HL-60 (cell line): ENCODE measurements around the gene STYK1.
"Not testable (repeated sequence)": the region's sequence is repeated elsewhere in the genome, so short reads cannot be mapped to it uniquely, and the experiment has no call there.

Experiments
- DNase-seq, 2 experiments: peaks; one replicate each; pipeline ENCODE4 v3.0.0-alpha.2; 2010 to 2020; ENCODE audit warnings: low read depth in 1 of 2, low spot score in 1 of 2
- H3K27ac ChIP-seq: fragments of 250-450 bp; sonication (Bioruptor Pico); replicated peaks from 2 replicates; pipeline ENCODE4 v1.5.1; 2020; ENCODE audit warnings: mild to moderate bottlenecking, moderate library complexity
- H3K27me3 ChIP-seq: fragments of 250-450 bp; sonication (Bioruptor Pico); 2 replicates; pipeline ENCODE4 v1.5.1; 2021; ENCODE audit warnings: mild to moderate bottlenecking, moderate library complexity; ENCODE audit not compliant: insufficient read depth, poor library complexity, severe bottlenecking
- H3K4me3 ChIP-seq: replicated peaks from 2 replicates; pipeline ENCODE4 v1.5.1; 2011; ENCODE audit warnings: mild to moderate bottlenecking, control low read depth, low read length; ENCODE audit not compliant: insufficient read depth
- GABPA ChIP-seq: IDR thresholded peaks from 2 replicates; pipeline ENCODE4 v1.6.1; 2012; ENCODE audit warnings: low read depth
- POLR2AphosphoS5 ChIP-seq: IDR thresholded peaks from 2 replicates; pipeline ENCODE4 v1.6.1; 2012; ENCODE audit warnings: low read depth
- SPI1 ChIP-seq: IDR thresholded peaks from 2 replicates; pipeline ENCODE4 v1.6.1; 2012; ENCODE audit warnings: low read depth, mild to moderate bottlenecking, borderline replicate concordance
- TF ChIP-seq, protein P1 (sequence below): IDR thresholded peaks from 2 replicates; pipeline ENCODE4 v1.6.1; 2012; ENCODE audit warnings: low read depth; ENCODE audit not compliant: insufficient replicate concordance
- TF ChIP-seq, protein P2 (sequence below): IDR thresholded peaks from one replicate; pipeline ENCODE4 v1.5.1; 2011; ENCODE audit warnings: low read length, control low read depth, inconsistent platforms; ENCODE audit not compliant: insufficient read depth

STYK1 gene

GRCh38 chr12:10590966-10591365, 82.9 kb downstream of the STYK1 start:
- no peak for DNase-seq
- Histone ChIP-seq H3K27me3 (no peaks in the 10 kb centered on the region), H3K4me3 (no peak overlapping the region), H3K27ac (no peak overlapping the region)
- TF ChIP-seq, protein P1, sequence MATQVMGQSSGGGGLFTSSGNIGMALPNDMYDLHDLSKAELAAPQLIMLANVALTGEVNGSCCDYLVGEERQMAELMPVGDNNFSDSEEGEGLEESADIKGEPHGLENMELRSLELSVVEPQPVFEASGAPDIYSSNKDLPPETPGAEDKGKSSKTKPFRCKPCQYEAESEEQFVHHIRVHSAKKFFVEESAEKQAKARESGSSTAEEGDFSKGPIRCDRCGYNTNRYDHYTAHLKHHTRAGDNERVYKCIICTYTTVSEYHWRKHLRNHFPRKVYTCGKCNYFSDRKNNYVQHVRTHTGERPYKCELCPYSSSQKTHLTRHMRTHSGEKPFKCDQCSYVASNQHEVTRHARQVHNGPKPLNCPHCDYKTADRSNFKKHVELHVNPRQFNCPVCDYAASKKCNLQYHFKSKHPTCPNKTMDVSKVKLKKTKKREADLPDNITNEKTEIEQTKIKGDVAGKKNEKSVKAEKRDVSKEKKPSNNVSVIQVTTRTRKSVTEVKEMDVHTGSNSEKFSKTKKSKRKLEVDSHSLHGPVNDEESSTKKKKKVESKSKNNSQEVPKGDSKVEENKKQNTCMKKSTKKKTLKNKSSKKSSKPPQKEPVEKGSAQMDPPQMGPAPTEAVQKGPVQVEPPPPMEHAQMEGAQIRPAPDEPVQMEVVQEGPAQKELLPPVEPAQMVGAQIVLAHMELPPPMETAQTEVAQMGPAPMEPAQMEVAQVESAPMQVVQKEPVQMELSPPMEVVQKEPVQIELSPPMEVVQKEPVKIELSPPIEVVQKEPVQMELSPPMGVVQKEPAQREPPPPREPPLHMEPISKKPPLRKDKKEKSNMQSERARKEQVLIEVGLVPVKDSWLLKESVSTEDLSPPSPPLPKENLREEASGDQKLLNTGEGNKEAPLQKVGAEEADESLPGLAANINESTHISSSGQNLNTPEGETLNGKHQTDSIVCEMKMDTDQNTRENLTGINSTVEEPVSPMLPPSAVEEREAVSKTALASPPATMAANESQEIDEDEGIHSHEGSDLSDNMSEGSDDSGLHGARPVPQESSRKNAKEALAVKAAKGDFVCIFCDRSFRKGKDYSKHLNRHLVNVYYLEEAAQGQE = no peak
- no peak for TF ChIP-seq SPI1
- TF ChIP-seq, protein P2, sequence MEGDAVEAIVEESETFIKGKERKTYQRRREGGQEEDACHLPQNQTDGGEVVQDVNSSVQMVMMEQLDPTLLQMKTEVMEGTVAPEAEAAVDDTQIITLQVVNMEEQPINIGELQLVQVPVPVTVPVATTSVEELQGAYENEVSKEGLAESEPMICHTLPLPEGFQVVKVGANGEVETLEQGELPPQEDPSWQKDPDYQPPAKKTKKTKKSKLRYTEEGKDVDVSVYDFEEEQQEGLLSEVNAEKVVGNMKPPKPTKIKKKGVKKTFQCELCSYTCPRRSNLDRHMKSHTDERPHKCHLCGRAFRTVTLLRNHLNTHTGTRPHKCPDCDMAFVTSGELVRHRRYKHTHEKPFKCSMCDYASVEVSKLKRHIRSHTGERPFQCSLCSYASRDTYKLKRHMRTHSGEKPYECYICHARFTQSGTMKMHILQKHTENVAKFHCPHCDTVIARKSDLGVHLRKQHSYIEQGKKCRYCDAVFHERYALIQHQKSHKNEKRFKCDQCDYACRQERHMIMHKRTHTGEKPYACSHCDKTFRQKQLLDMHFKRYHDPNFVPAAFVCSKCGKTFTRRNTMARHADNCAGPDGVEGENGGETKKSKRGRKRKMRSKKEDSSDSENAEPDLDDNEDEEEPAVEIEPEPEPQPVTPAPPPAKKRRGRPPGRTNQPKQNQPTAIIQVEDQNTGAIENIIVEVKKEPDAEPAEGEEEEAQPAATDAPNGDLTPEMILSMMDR = no peak
- no peak for TF ChIP-seq GABPA
- TF ChIP-seq POLR2AphosphoS5 = no peak

DNA sequence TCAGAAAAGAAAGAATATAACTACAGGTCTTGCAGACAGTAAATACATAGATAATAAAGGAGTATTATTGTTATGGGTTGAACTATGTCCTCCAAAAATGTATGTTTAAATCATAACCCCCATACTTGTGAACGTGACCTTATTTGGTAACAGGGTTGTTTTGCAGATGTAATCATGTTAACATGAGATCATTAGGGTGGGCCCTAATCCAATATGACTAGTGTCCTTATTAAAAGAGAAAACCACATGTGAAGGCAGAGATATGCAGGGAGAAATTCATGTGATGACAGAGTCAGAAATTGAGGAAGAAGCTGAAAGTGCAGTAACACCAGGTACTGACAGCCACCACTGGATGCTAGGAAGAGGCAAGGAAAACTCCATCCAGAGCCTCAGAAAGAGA, 89.4 kb downstream of the STYK1 start:
- Histone ChIP-seq H3K27me3 (no peaks in the 10 kb centered on the region), H3K27ac (no peak overlapping the region), H3K4me3 (no peak overlapping the region)
- TF ChIP-seq GABPA = no peak
- TF ChIP-seq, protein P1 = no peak
- no peak for TF ChIP-seq POLR2AphosphoS5
- TF ChIP-seq, protein P2 = no peak
- no peak for TF ChIP-seq SPI1
- DNase-seq = no peak

DNA sequence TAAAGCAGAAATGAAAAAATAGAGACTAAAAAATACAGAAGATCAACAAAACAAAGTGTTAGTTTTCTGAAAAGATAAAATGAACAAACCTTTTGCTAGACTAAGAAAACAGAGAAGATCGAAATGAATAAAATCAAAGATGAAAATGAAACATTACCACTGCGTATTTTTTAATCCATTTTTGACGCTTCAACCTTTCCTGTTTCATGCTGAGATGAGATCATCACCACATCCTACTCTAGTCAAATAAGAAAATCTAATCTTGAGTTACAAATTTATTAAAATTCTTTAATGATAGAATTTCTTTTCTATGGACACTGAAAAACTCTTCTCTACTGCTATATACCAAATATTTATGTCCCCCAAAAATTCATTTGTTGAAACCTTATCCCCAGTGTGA, 91.1 kb downstream of the STYK1 start:
- no peak overlapping the region for H3K4me3 ChIP-seq
- TF ChIP-seq, protein P2 = no peak
- no peak for TF ChIP-seq POLR2AphosphoS5
- TF ChIP-seq, protein P1 = no peak
- no peak for TF ChIP-seq GABPA
- TF ChIP-seq SPI1 = no peak
- no peak overlapping the region for H3K27ac ChIP-seq
- DNase-seq = no peak
- H3K27me3 ChIP-seq = no peaks in the 10 kb centered on the region

GRCh38 chr12:10582133-10582532, 91.7 kb downstream of the STYK1 start:
- not testable (repeated sequence) for H3K4me3 ChIP-seq, DNase-seq, H3K27me3 ChIP-seq, H3K27ac ChIP-seq
